Endothelial cell of umbilical vein (primary cell): ENCODE results near the gene CACNA1C. TPM values are rescaled to one million over a fixed set of nuclear protein-coding genes. Genes with fewer than 3 reads are reported as not detected.

Source experiments
- BruUV-seq: library from RNA; stranded (reverse); fragments of 400-500 nt; replicated peaks from 2 replicates; lab custom pipeline; 2021; lab: Mats Ljungman, UMichigan
- CTCF ChIA-PET: fragments of 300-600, 350-600 bp; sonication (Branson Sonifier 250); formaldehyde crosslinking; loops from one replicate; lab custom pipeline; 2021; ENCODE audit warnings: antibody characterized with exemption, inconsistent platforms; lab: Charles Lee
- POLR2A ChIA-PET: fragments of 300-600, 350-600 bp; sonication (Branson Sonifier 250); formaldehyde crosslinking; loops from one replicate; lab custom pipeline; 2021; ENCODE audit warnings: antibody characterized with exemption, inconsistent platforms; lab: Charles Lee
- DNase-seq: peaks from one replicate; pipeline ENCODE4 v3.0.0-alpha.2; 2011; ENCODE audit warnings: low read depth, low spot score
- FAIRE-seq: peaks from 2 replicates; lab custom pipeline; 2011; peaks lifted over from hg19 to GRCh38; lab: Jason Lieb, UNC
- H2AFZ ChIP-seq: 2 replicates; pipeline ENCODE4 v1.6.0; 2012; ENCODE audit warnings: low read depth, low read length, control low read depth, inconsistent platforms
- H3K27ac ChIP-seq: 2 replicates; pipeline ENCODE4 v1.5.1; 2011; ENCODE audit warnings: low read depth, mild to moderate bottlenecking, control low read depth, low read length, moderate library complexity; ENCODE audit not compliant: insufficient read depth
- H3K27me3 ChIP-seq, 2 experiments: 2 replicates each; pipeline versions ENCODE4 v1.6.0 to v1.6.1; 2011; ENCODE audit warnings: low read length in 2 of 2, mixed read lengths in 1 of 2; ENCODE audit not compliant: control insufficient read depth in 2 of 2, insufficient read depth in 2 of 2
- H3K36me3 ChIP-seq, 2 experiments: 2 replicates in 1 of 2; 3 replicates in 1 of 2; pipeline ENCODE4 v1.5.1; 2011; ENCODE audit warnings: low read length in 2 of 2, mild to moderate bottlenecking in 1 of 2, moderate library complexity in 1 of 2; ENCODE audit not compliant: control insufficient read depth in 2 of 2, insufficient read depth in 2 of 2; ENCODE audit errors: extremely low read depth in 1 of 2
- H3K4me1 ChIP-seq: 3 replicates; pipeline ENCODE4 v1.5.1; 2011; ENCODE audit warnings: mild to moderate bottlenecking, low read length; ENCODE audit not compliant: control insufficient read depth, insufficient read depth; ENCODE audit errors: extremely low read depth
- H3K4me2 ChIP-seq: 2 replicates; pipeline ENCODE4 v1.6.1; 2011; ENCODE audit warnings: low read length, control low read depth, mixed read lengths; ENCODE audit not compliant: insufficient read depth
- H3K4me3 ChIP-seq, 3 experiments: fragments of 200-600 bp in 1 of 3; sonication (generic), shearing (Covaris generic) in 1 of 3; replicated peaks in 1 of 3; 2 replicates each; pipeline ENCODE4 v1.5.1; 2011 to 2016; ENCODE audit warnings: control low read depth in 3 of 3, low read length in 3 of 3, mild to moderate bottlenecking in 2 of 3, inconsistent platforms in 1 of 3, low read depth in 1 of 3, moderate library complexity in 1 of 3; ENCODE audit not compliant: insufficient read depth in 1 of 3
- H3K79me2 ChIP-seq: 2 replicates; pipeline ENCODE4 v1.6.0; 2012; ENCODE audit warnings: low read length, inconsistent platforms; ENCODE audit not compliant: control insufficient read depth, insufficient read depth
- H3K9ac ChIP-seq: replicated peaks from 2 replicates; pipeline ENCODE3; 2011; ENCODE audit warnings: low read length, control low read depth; ENCODE audit not compliant: insufficient read depth; ENCODE audit errors: extremely low read depth
- H3K9me1 ChIP-seq: replicated peaks from 3 replicates; pipeline ENCODE4 v1.6.0; 2011; ENCODE audit warnings: mild to moderate bottlenecking, low read length; ENCODE audit not compliant: control insufficient read depth, insufficient read depth; ENCODE audit errors: extremely low read depth
- H3K9me3 ChIP-seq: replicated peaks from 2 replicates; pipeline ENCODE4 v1.5.1; 2012; ENCODE audit warnings: low read length, inconsistent platforms; ENCODE audit not compliant: control insufficient read depth, insufficient read depth
- H4K20me1 ChIP-seq: replicated peaks from 2 replicates; pipeline ENCODE3; 2011; ENCODE audit warnings: mild to moderate bottlenecking, low read length; ENCODE audit not compliant: control insufficient read depth, insufficient read depth; ENCODE audit errors: extremely low read depth
- CTCF ChIP-seq, 2 donors: IDR thresholded peaks; 1 replicate in 1 of 2; 2 replicates in 1 of 2; pipeline ENCODE4 v1.5.1; 2011; ENCODE audit warnings: low read length in 2 of 2, mild to moderate bottlenecking in 2 of 2, moderate library complexity in 2 of 2, control low read depth in 1 of 2, inconsistent platforms in 1 of 2, low read depth in 1 of 2; ENCODE audit not compliant: insufficient read depth in 1 of 2; ENCODE audit errors: extremely low read depth in 1 of 2
- EZH2 ChIP-seq: IDR thresholded peaks from 2 replicates; pipeline ENCODE4 v1.6.1; 2012; ENCODE audit warnings: borderline replicate concordance, low read depth, mild to moderate bottlenecking, moderate library complexity, low read length, inconsistent platforms; ENCODE audit not compliant: severe bottlenecking
- FOS ChIP-seq: IDR thresholded peaks from 2 replicates; pipeline ENCODE4 v1.6.1; 2011; ENCODE audit warnings: mild to moderate bottlenecking, low read length, moderate library complexity, borderline replicate concordance; ENCODE audit not compliant: insufficient read depth
- GATA2 ChIP-seq: IDR thresholded peaks from 2 replicates; pipeline ENCODE4 v1.7.0; 2011; ENCODE audit warnings: low read depth, mild to moderate bottlenecking, moderate library complexity, mixed read lengths, low read length; ENCODE audit not compliant: insufficient read length, insufficient read depth
- JUN ChIP-seq: IDR thresholded peaks from 2 replicates; pipeline ENCODE4 v1.6.1; 2011; ENCODE audit warnings: borderline replicate concordance, low read depth; ENCODE audit not compliant: insufficient read length, insufficient read depth
- MAX ChIP-seq: IDR thresholded peaks from 2 replicates; pipeline ENCODE4 v1.6.1; 2011; ENCODE audit not compliant: insufficient read depth, insufficient read length
- MYC ChIP-seq: IDR thresholded peaks from one replicate; pipeline ENCODE4 v1.6.1; 2011; ENCODE audit warnings: mild to moderate bottlenecking, low read depth, low read length
- POLR2A ChIP-seq: IDR thresholded peaks from 2 replicates; pipeline ENCODE4 v1.6.1; 2012; ENCODE audit warnings: low read depth, mild to moderate bottlenecking, control low read depth, low read length
- POLR2AphosphoS5 ChIP-seq: IDR thresholded peaks from 2 replicates; pipeline ENCODE4 v1.6.1; 2012; ENCODE audit warnings: low read depth, mild to moderate bottlenecking, control low read depth, low read length, moderate library complexity; ENCODE audit not compliant: insufficient read depth
- dilution Hi-C: fragments of 300-500 bp; cut with MboI; formaldehyde crosslinking; loops from one replicate; pipeline ENCODE4 v1.15.0; 2019; ENCODE audit warnings: low sequenced_read_pairs; ENCODE audit not compliant: extremely low pct_ligation_motif_present
- intact Hi-C: fragments of 100-400 bp; cut with micrococcal nuclease; formaldehyde crosslinking; loops from one replicate; pipeline ENCODE4 v1.10.0; 2022
- polyA plus RNA-seq, 4 experiments: library from polyadenylated mRNA; depleted of rRNA in 3 of 4; stranded (reverse) in 3 of 4; unstranded in 1 of 4; fragments of >200 nt; gene quantifications; 2 replicates each; pipeline versions ENCODE4 v1.2.1 to v1.2.3, GENCODE V29; 2011 to 2012; ENCODE audit warnings: missing spikeins in 1 of 4
- total RNA-seq: library from RNA; stranded (reverse); gene quantifications from 2 replicates; pipeline ENCODE4 v1.2.3, GENCODE V29; 2021

Gene CACNA1C
- total and polyA plus RNA-seq, 2 donors (not counting 3 experiments of a cell fraction or from before 2014, with no cell fraction given), result not detected

GRCh38 chr12:2064071-2064507, 11.3 kb downstream of the CACNA1C start:
- dilution Hi-C loops, result no loop called here
- intact Hi-C loops, result no loop called here
- no peak for DNase-seq
- H3K9me3 ChIP-seq, result no peaks in the 10 kb centered on the region
- no peaks in the 10 kb centered on the region for H3K4me1 ChIP-seq
- peaks cover 0 to 3% of the 10 kb centered on the region in 2 experiments for H3K27me3 ChIP-seq
- FAIRE-seq, result no peak
- H3K36me3 ChIP-seq, result no peaks in the 10 kb centered on the region
- H3K4me3 ChIP-seq, result no peak overlapping the region
- BruUV-seq, result no TSS peak
- ChIA-PET POLR2A (no interaction called here), CTCF (no interaction called here)
- TF ChIP-seq JUN, result no peak
- TF ChIP-seq POLR2AphosphoS5, result no peak
- no peaks in the 10 kb centered on the region for H3K79me2 ChIP-seq
- no peak overlapping the region for H3K27ac ChIP-seq
- no peak overlapping the region for H3K4me2 ChIP-seq
- no peaks in the 10 kb centered on the region for H4K20me1 ChIP-seq
- H2AFZ ChIP-seq, result no peak overlapping the region
- H3K9ac ChIP-seq, result no peak overlapping the region
- H3K9me1 ChIP-seq, result no peaks in the 10 kb centered on the region

GRCh38 chr12:2068653-2069052, 15.9 kb downstream of the CACNA1C start:
- no TSS peak for BruUV-seq
- no peaks in the 10 kb centered on the region for H3K9me3 ChIP-seq
- no peak overlapping the region for H3K9ac ChIP-seq
- no peaks in the 10 kb centered on the region for H3K79me2 ChIP-seq
- H3K4me3 ChIP-seq, result no peak overlapping the region
- no peak overlapping the region for H3K27ac ChIP-seq
- no peaks in the 10 kb centered on the region for H3K9me1 ChIP-seq
- intact Hi-C loops (no loop called here), dilution Hi-C loops (no loop called here)
- TF ChIP-seq POLR2A (no peak), EZH2 (no peak), CTCF (IDR thresholded peaks at IDR 0.05; ENCODE audit: extremely low read depth in 1 of 2, insufficient read depth in 1 of 2, low read depth in 1 of 2, low read length in 2 of 2) (no peak), FOS (no peak), JUN (no peak), GATA2 (no peak), MYC (no peak), MAX (no peak), POLR2AphosphoS5 (no peak)
- ChIA-PET POLR2A (no interaction called here), CTCF (no interaction called here)
- no peaks in the 10 kb centered on the region for H3K4me1 ChIP-seq
- no peak overlapping the region for H3K4me2 ChIP-seq
- no peak for DNase-seq
- H2AFZ ChIP-seq, result no peak overlapping the region
- H4K20me1 ChIP-seq, result no peaks in the 10 kb centered on the region
- no peak for FAIRE-seq
- H3K36me3 ChIP-seq, result no peaks in the 10 kb centered on the region
- H3K27me3 ChIP-seq, result no peaks in the 10 kb centered on the region
